ENCODE measurements around the gene ESYT3. TPM values are rescaled to one million over a fixed set of nuclear protein-coding genes. Genes with fewer than 3 reads are reported as not detected.

ESYT3 gene
- total RNA-seq, 1 donor = under 0.01 TPM

- DNase-seq (ENCODE audit: low read depth) = no peak
- H3K4me3 ChIP-seq (ENCODE audit: low read depth, low read length) = no peak overlapping the region
- no peak for TF ChIP-seq CTCF (IDR thresholded peaks at IDR 0.05; ENCODE audit: insufficient read depth, low read depth, low read length)
Measured at GRCh38 chr3:138465925-138466324, 31.5 kb downstream of the ESYT3 start.

- H3K4me3 ChIP-seq (ENCODE audit: low read depth, low read length) = no peak overlapping the region
- no peak for DNase-seq (ENCODE audit: low read depth)
- TF ChIP-seq CTCF (IDR thresholded peaks at IDR 0.05; ENCODE audit: insufficient read depth, low read depth, low read length) = no peak
Measured at GRCh38 chr3:138467931-138468330, 33.5 kb downstream of the ESYT3 start.

GRCh38 chr3:138468451-138468850 is 34.0 kb downstream of the ESYT3 start:
- TF ChIP-seq CTCF (IDR thresholded peaks at IDR 0.05; ENCODE audit: insufficient read depth, low read depth, low read length) = no peak
- DNase-seq (ENCODE audit: low read depth) = no peak
- no peak overlapping the region for H3K4me3 ChIP-seq (ENCODE audit: low read depth, low read length)

GRCh38 chr3:138468886-138469285 is 34.5 kb downstream of the ESYT3 start:
- TF ChIP-seq CTCF (IDR thresholded peaks at IDR 0.05; ENCODE audit: insufficient read depth, low read depth, low read length) = no peak
- no peak overlapping the region for H3K4me3 ChIP-seq (ENCODE audit: low read depth, low read length)
- peak; percentile 67 for DNase-seq (ENCODE audit: low read depth)

- no peak for TF ChIP-seq CTCF (IDR thresholded peaks at IDR 0.05; ENCODE audit: insufficient read depth, low read depth, low read length)
- no peak overlapping the region for H3K4me3 ChIP-seq (ENCODE audit: low read depth, low read length)
Measured at GRCh38 chr3:138469874-138470273, 35.5 kb downstream of the ESYT3 start.

GRCh38 chr3:138470687-138471086 is 36.3 kb downstream of the ESYT3 start:
- TF ChIP-seq CTCF (IDR thresholded peaks at IDR 0.05; ENCODE audit: insufficient read depth, low read depth, low read length) = no peak
- H3K4me3 ChIP-seq (ENCODE audit: low read depth, low read length) = no peak overlapping the region
- DNase-seq (ENCODE audit: low read depth) = peak; percentile 25

More at GRCh38 chr3:138469874-138470273, 35.5 kb downstream of the ESYT3 start:
- DNase-seq (ENCODE audit: low read depth) = no peak

- no peak for TF ChIP-seq CTCF (IDR thresholded peaks at IDR 0.05; ENCODE audit: insufficient read depth, low read depth, low read length)
- peak; percentile 58 for DNase-seq (ENCODE audit: low read depth)
Measured at GRCh38 chr3:138471481-138471880, 37.1 kb downstream of the ESYT3 start.

More at GRCh38 chr3:138471481-138471880, 37.1 kb downstream of the ESYT3 start:
- no peak overlapping the region for H3K4me3 ChIP-seq (ENCODE audit: low read depth, low read length)

Measured in fibroblast of villous mesenchyme (primary cell).